ENCODE data around the gene LARP1B. TPM values are rescaled to one million over a fixed set of nuclear protein-coding genes. Genes with fewer than 3 reads are reported as not detected.
"Not testable (repeated sequence)": the region's sequence is repeated elsewhere in the genome, so short reads cannot be mapped to it uniquely, and the experiment has no call there.

The LARP1B gene
- total and polyA plus RNA-seq, 2 donors = 11.1 to 55.4 TPM

DNA sequence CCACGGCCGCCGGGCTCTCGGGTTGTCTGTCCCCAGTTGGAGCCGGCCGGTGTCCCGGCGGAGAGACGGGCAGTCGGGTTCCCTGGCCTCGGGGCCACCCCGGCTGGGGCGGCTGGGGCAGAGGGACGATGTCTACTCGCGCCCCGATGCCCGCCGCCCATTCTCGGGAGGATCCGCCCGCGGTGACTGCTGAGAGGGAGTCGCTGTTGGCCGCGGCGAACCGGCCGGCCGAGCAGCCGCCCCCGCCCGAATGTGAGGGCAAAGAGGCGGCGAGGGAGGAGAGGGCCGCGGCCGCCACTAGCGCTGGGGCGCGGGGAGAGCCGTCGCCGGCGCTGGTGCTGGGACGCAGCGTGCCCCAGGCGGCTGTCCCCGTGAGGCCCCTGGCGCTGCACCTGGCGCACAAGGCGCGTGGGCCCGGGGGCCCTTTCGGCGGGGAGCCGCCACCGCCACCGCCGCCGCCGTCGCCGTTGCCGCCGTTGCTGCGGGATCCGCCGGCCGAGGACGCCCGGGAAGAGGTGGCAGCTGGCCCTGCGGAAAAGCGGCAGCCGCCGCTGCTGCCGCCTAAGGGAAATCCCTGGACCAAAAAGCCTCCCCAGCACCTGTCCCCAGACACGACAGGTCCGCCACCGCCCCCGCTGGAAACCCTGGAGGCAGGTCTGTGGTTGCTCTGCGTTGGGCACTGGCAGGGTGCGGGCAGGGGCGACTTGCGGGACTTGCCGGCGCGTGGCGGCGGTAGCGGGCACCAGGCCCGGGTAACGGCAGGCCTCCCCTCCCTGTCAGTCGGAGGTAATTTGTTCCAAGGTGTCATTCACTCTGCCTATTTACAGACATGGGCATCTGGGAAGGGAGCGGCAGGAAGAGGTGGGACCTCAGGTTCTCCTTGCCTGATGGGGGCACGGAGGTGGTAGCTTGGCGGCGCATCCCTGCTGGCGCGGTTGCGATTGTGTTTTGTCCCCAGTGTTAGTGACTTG is 739 bp downstream of the LARP1B start:
- H3K36me3 ChIP-seq (ENCODE audit: insufficient read depth) = no peaks in the 10 kb centered on the region
- no peaks in the 10 kb centered on the region for H3K4me1 ChIP-seq (ENCODE audit: insufficient read depth)
- H3K27ac ChIP-seq (ENCODE audit: low read depth) = peak overlapping the region; percentile 97
- H3K4me3 ChIP-seq (ENCODE audit: low read depth, low read length) = peak overlapping the region; percentile 83
- WGBS = under 1% methylated on average over 101 of the region's 101 CpGs
- DNase-seq (ENCODE audit: extremely low spot score) = no peak

DNA sequence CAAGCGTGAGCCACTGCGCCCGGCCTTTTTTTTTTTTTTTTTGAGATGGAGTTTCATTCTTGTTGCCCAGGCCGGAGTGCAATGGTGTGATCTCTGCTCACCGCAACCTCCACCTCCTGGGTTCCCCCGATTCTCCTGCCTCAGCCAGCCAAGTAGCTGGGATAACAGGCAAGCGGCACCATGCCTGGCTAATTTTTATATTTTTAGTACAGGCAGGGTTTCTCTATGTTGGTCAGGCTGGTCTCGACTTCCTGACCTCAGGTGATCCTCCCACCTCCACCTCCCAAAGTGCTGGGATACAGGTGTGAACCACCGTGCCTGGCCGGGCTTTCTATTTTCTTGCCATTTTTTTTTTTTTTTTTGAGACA is 5.3 kb downstream of the LARP1B start:
- not testable (repeated sequence) for H3K36me3 ChIP-seq (ENCODE audit: insufficient read depth); H3K27ac ChIP-seq (ENCODE audit: low read depth); DNase-seq (ENCODE audit: extremely low spot score); H3K4me3 ChIP-seq (ENCODE audit: low read depth, low read length); H3K4me1 ChIP-seq (ENCODE audit: insufficient read depth)
- 97% methylated on average over 10 of the region's 10 CpGs for WGBS

DNA sequence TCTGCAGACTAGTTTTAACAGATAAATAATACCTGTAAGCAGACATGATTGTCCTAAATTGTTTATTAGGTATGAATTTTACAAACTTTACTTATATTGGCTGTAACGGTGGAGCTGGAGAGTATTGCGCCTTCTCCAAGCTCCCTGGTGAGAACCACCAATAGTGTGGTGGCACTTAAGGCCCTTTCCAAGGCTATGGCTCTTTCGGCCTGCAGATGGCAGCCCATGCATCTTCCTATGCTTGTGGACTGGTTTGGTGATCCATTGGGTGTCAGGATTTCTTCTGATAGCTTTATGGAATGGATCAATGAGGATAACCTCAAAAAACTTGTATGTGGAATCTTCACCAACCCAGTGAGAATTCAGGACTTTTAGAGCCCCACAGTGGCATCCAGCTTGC is 7.8 kb downstream of the LARP1B start:
- H3K27ac ChIP-seq (ENCODE audit: low read depth) = no peak overlapping the region
- WGBS = 91% methylated on average over 3 of the region's 3 CpGs
- no peak for DNase-seq (ENCODE audit: extremely low spot score)
- H3K4me1 ChIP-seq (ENCODE audit: insufficient read depth) = no peaks in the 10 kb centered on the region
- H3K4me3 ChIP-seq (ENCODE audit: low read depth, low read length) = no peak overlapping the region
- H3K36me3 ChIP-seq (ENCODE audit: insufficient read depth) = no peaks in the 10 kb centered on the region

DNA sequence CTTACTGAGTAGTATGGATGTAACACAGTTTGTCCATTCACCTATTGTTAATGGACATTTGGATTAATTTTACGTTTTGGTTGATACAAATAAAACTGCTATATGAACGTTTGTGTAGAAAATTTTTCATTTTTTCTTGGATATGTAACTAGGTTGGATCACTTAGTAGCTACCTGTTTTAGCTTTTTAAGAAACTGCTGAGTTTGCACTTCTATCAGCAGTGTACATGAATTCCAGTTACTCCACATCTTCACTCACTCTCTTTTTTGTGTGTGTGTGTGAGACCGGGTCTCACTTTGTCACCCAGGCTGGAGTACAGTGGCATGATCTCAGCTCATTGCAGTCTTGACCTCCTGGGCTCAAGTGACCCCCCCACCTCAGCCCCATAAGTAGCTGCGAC is 15.4 kb downstream of the LARP1B start:
- Histone ChIP-seq H3K27ac (ENCODE audit: low read depth) (no peak overlapping the region), H3K4me3 (ENCODE audit: low read depth, low read length) (no peak overlapping the region), H3K4me1 (ENCODE audit: insufficient read depth) (no peaks in the 10 kb centered on the region), H3K36me3 (ENCODE audit: insufficient read depth) (no peaks in the 10 kb centered on the region)
- 82% methylated on average over 4 of the region's 4 CpGs for WGBS
- no peak for DNase-seq (ENCODE audit: extremely low spot score)

DNA sequence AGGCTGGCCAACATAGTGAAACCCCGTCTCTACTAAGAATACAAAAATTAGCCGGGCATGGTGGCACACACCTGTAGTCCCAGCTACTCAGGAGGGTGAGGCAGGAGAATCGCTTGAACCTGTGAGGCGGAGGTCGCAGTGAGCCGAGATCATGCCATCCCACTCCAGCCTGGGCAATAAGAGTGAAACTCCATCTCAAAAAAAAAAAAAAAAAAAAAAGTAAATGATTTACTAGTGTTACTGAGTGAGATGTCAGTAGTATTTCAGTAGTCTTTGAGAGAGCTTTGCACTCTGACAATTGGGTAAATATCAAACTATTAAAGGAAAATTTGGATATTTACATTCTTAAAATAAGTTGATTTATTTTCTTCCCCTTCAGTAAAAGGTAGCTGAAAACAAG is 34.2 kb downstream of the LARP1B start:
- WGBS = 96% methylated on average over 6 of the region's 6 CpGs

DNA sequence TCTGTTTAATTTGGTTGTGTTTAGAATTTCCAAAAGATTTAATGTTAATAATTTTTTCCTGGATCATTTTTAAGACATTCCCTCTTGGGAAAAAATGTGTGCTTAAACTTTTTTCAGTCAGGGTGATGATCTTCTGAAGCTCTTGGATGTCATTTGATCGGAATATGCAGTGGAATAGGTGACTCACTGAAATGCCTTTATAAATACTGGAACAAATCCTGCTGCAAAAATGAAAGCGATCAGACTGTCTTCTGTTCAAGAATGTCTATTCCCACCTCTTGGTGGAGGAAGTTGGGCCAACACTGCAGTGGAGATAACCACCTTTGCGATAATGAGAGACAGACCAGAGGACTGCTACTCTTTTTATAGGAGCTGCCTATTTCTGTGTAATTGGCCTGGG is 46.7 kb downstream of the LARP1B start:
- no peak overlapping the region for H3K27ac ChIP-seq (ENCODE audit: low read depth)
- no peak overlapping the region for H3K4me3 ChIP-seq (ENCODE audit: low read depth, low read length)
- H3K36me3 ChIP-seq (ENCODE audit: insufficient read depth) = no peaks in the 10 kb centered on the region
- no peaks in the 10 kb centered on the region for H3K4me1 ChIP-seq (ENCODE audit: insufficient read depth)
- 82% methylated on average over 3 of the region's 3 CpGs for WGBS
- no peak for DNase-seq (ENCODE audit: extremely low spot score)

More for the DNA sequence above, 34.2 kb downstream of the LARP1B start:
- not testable (repeated sequence) for H3K4me3 ChIP-seq (ENCODE audit: low read depth, low read length); DNase-seq (ENCODE audit: extremely low spot score); H3K27ac ChIP-seq (ENCODE audit: low read depth); H3K36me3 ChIP-seq (ENCODE audit: insufficient read depth); H3K4me1 ChIP-seq (ENCODE audit: insufficient read depth)

DNA sequence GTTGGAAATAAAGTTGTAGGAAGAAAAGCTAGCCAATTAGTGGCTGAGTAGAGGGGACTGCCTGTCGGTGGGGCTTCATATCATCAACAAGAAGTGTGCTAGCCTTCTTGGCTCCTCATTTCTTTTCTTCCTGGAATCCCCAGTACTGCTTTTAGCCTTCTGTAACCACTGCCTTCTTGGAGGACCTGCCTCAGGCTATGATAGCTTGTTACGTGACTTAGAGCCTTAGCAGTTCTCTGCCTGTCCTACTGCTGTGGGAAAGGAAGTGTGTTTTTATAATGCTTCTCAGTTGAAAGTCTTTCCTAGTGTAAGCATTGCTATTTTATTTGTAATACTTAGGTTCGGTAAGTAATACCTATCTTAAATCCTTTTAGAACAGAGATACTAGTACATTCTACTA is 61.9 kb downstream of the LARP1B start:
- no peak for DNase-seq (ENCODE audit: extremely low spot score)
- no peak overlapping the region for H3K27ac ChIP-seq (ENCODE audit: low read depth)
- WGBS = 72% methylated on average over 3 of the region's 3 CpGs
- no peak overlapping the region for H3K4me3 ChIP-seq (ENCODE audit: low read depth, low read length)
- no peaks in the 10 kb centered on the region for H3K36me3 ChIP-seq (ENCODE audit: insufficient read depth)
- no peaks in the 10 kb centered on the region for H3K4me1 ChIP-seq (ENCODE audit: insufficient read depth)

DNA sequence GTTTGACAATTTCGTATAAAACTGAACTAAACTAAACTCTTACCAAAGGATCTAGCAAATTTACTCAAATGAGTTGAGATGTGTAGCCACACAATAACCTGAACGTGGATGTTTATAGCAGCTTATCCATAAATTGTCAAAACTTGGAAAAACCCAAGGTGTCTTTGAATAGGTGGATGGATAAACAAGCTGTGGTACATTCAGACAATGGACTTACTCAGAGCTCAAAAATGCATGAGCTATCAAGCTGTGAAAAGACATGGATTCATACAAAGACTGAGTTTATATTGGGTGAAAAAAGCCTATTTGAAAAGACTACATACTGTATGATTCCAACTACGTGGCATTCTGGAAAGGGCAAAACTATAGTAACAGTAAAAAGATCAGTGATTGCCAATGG is 69.5 kb downstream of the LARP1B start:
- Histone ChIP-seq H3K36me3 (ENCODE audit: insufficient read depth) (no peaks in the 10 kb centered on the region), H3K4me3 (ENCODE audit: low read depth, low read length) (no peak overlapping the region), H3K27ac (ENCODE audit: low read depth) (no peak overlapping the region), H3K4me1 (ENCODE audit: insufficient read depth) (no peaks in the 10 kb centered on the region)
- 93% methylated on average over 3 of the region's 3 CpGs for WGBS
- DNase-seq (ENCODE audit: extremely low spot score) = no peak

DNA sequence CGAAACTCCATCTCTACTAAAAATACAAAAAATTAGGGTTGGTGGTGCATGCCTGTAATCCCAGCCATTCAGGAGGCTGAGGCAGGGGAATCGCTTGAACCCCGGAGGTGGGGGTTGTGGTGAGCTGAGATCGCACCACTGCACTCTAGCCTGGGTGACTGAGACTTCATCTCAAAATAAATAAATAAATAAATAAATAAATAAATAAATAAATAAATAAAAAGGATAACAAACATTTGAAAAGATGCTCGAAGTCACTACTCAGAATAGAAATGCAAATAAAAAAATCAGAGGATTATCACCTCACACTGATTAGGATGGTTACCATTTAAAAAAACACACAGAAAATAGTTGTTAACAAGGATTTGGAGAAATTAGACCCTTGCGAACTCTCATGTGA is 73.8 kb downstream of the LARP1B start:
- no peak overlapping the region for H3K4me3 ChIP-seq (ENCODE audit: low read depth, low read length)
- no peak for DNase-seq (ENCODE audit: extremely low spot score)
- H3K36me3 ChIP-seq (ENCODE audit: insufficient read depth) = peaks cover 1% of the 10 kb centered on the region
- no peak overlapping the region for H3K27ac ChIP-seq (ENCODE audit: low read depth)
- H3K4me1 ChIP-seq (ENCODE audit: insufficient read depth) = no peaks in the 10 kb centered on the region
- 99% methylated on average over 6 of the region's 6 CpGs for WGBS

DNA sequence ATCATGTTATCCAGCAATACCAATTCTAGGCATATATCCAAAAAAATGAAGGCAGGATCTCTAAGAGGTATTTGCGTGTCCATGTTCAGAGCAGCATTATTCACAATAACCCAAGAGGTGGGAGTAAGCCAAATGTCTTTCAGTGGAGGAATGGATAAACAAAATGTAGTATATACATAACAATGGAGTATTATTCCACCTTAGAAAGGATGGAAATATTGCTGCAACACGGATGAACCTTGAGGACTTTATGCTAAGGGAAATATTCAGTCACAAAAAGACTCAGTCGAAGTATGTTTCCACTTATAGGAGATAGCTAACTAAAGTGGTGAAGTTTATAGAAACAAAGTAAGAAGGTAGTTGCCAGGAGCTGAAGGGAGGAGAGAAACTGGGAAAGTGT is 74.3 kb downstream of the LARP1B start:
- Histone ChIP-seq H3K36me3 (ENCODE audit: insufficient read depth) (peaks cover 1% of the 10 kb centered on the region), H3K4me3 (ENCODE audit: low read depth, low read length) (no peak overlapping the region), H3K4me1 (ENCODE audit: insufficient read depth) (no peaks in the 10 kb centered on the region), H3K27ac (ENCODE audit: low read depth) (no peak overlapping the region)
- DNase-seq (ENCODE audit: extremely low spot score) = no peak
- WGBS = 91% methylated on average over 3 of the region's 3 CpGs

DNA sequence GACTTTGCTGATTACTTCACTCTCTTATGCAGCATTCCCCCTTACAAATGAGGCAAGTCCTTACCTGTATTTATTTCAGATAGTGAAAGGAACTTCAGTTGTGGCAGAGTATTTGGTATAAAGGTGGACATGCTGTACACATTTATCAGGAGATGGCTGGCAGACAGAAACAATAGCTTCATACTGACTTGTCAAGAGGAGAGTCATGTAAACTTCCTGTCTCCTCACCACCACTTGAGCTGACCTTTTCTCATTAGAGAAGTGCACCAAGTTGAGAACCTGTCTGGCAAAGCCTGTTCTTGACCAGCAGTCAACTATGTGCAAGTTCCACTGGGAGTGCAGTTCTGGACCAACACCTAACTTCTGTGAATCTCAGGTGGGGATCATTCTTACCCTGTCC is 80.8 kb downstream of the LARP1B start:
- Histone ChIP-seq H3K4me1 (ENCODE audit: insufficient read depth) (no peaks in the 10 kb centered on the region), H3K27ac (ENCODE audit: low read depth) (no peak overlapping the region), H3K4me3 (ENCODE audit: low read depth, low read length) (no peak overlapping the region), H3K36me3 (ENCODE audit: insufficient read depth) (peaks cover 1% of the 10 kb centered on the region)
- no peak for DNase-seq (ENCODE audit: extremely low spot score)

DNA sequence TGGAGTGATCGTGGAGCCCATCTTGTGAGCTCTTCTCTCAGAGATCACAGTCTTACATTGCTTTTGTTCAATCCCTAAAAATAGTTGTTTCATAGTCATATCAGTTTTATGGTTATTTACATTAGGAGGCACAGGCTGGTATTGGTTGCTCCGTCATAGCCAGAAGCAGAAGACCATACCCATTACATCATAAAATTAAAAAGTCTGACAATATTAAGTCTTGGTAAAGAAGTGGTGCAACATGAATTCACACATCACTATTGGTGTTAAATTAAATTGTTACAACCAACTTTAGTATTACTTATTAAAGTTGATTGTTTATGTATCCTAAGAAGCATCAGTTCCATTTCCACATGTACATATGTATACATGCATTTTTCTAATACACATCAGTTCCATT is 84.6 kb downstream of the LARP1B start:
- DNase-seq (ENCODE audit: extremely low spot score) = no peak
- 98% methylated on average over 2 of the region's 2 CpGs for WGBS

DNA sequence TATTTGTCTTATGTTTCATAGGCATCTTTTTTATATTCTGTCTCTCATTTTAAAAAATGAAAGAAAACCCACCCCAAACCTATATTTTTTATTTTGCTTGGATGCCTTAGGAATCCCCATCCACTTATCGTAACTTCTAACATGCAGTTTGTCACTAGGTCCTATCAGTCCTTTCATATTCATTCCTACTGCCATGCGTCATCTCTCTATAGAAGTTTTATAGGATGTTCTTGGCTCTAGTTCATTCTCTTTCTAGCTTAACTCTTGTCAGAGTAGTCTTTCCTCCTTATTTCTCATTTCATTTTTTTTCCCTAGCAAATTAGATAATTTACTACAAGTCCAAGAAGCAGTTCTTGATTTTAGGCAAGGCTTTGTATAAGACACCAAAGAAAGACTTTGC is 92.7 kb downstream of the LARP1B start:
- Histone ChIP-seq H3K4me1 (ENCODE audit: insufficient read depth) (no peaks in the 10 kb centered on the region), H3K4me3 (ENCODE audit: low read depth, low read length) (no peak overlapping the region), H3K36me3 (ENCODE audit: insufficient read depth) (no peaks in the 10 kb centered on the region), H3K27ac (ENCODE audit: low read depth) (no peak overlapping the region)
- DNase-seq (ENCODE audit: extremely low spot score) = peak; percentile 26
- WGBS = 46% methylated on average over 2 of the region's 2 CpGs

More for the DNA sequence above, 84.6 kb downstream of the LARP1B start:
- no peak overlapping the region for H3K4me3 ChIP-seq (ENCODE audit: low read depth, low read length)
- no peaks in the 10 kb centered on the region for H3K4me1 ChIP-seq (ENCODE audit: insufficient read depth)
- no peaks in the 10 kb centered on the region for H3K36me3 ChIP-seq (ENCODE audit: insufficient read depth)
- H3K27ac ChIP-seq (ENCODE audit: low read depth) = no peak overlapping the region

DNA sequence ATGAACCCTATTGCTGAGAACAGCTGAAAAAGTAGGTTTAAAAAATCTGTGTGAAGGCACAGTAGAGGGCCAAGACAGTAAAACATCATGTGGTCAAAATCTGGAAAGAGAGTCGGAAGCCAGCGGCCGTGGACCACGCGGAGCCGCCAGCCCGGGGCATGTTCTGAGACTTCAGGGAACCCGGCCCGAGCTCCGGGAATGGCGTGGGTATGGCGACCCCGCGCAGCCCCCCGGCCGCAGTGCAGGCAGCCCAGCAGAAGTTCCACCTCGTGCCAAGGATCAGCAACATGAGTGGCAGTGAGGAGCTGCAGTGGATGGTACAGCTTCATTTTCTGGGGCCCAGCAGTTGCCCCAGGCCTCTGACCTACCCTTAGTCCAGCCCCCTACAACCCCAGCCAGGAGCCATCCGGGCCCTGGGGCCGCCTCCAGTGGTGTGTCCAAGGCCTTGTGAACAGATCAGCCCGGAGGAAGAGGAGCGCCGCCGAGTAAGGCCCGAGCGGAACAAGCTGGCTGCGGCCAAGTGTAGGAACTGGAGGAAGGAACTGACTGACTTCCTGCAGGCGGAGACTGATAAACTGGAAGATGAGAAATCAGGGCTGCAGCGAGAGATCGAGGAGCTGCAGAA is 94.2 kb downstream of the LARP1B start:
- no peak for DNase-seq (ENCODE audit: extremely low spot score)
- no peaks in the 10 kb centered on the region for H3K36me3 ChIP-seq (ENCODE audit: insufficient read depth)
- no peak overlapping the region for H3K4me3 ChIP-seq (ENCODE audit: low read depth, low read length)
- no peak overlapping the region for H3K27ac ChIP-seq (ENCODE audit: low read depth)
- no peaks in the 10 kb centered on the region for H3K4me1 ChIP-seq (ENCODE audit: insufficient read depth)
- WGBS = 96% methylated on average over 29 of the region's 29 CpGs
